Measurements from ENCODE around the gene CCNQ. TPM values are rescaled to one million over a fixed set of nuclear protein-coding genes. Genes with fewer than 3 reads are reported as not detected.

CCNQ gene
- total and polyA plus RNA-seq, 10 of the 15 experiments (the other 5 are each of a cell fraction or from before 2014, with no cell fraction given): 0.45 to 36.2 (median 18.2) TPM

GRCh38 chrX:153640045-153640686 is 41.2 kb upstream of the CCNQ start:
- H2AFZ ChIP-seq (ENCODE audit: control insufficient read depth, low read depth, low read length): no peak overlapping the region
- 63% methylated on average over 23 of the region's 23 CpGs for WGBS (ENCODE audit: insufficient coverage, insufficient replicate concordance, low lambda C conversion rate, missing lambda C conversion rate)
- intact Hi-C loops (cut with micrococcal nuclease; ENCODE audit: unreplicated experiment) (no loop called here), in situ Hi-C loops (cut with MboI) (no loop called here)
- no peaks in the 10 kb centered on the region; the same call in 2 of the 3 replicates for H3K9me3 ChIP-seq (replicated peaks; ENCODE audit: control insufficient read depth, insufficient read depth, low read length)
- H3K36me3 ChIP-seq (ENCODE audit: control insufficient read depth in 2 of 2, insufficient read depth in 2 of 2, low read length in 1 of 2): no peaks in the 10 kb centered on the region
- H3K27ac ChIP-seq (ENCODE audit: control insufficient read depth, insufficient read depth): no peak overlapping the region
- no TSS peak for BruUV-seq (replicated peaks)
- H3K9ac ChIP-seq (ENCODE audit: control insufficient read depth, insufficient read depth, low read length): no peak overlapping the region
- H4K20me1 ChIP-seq (ENCODE audit: control insufficient read depth, insufficient read depth): no peaks in the 10 kb centered on the region
- H3K79me2 ChIP-seq (ENCODE audit: control insufficient read depth, insufficient read depth, low read length): no peaks in the 10 kb centered on the region
- SMC1A ChIA-PET (ENCODE audit: uncharacterized antibody, unreplicated experiment): no interaction called here
- no peak overlapping the region for H3K4me2 ChIP-seq (ENCODE audit: control insufficient read depth, insufficient read depth)
- no peak overlapping the region for H3K4me3 ChIP-seq
- ATAC-seq (no peak), FAIRE-seq (no peak), DNase-seq (ENCODE audit: low read depth, low spot score) (no peak)
- H3K4me1 ChIP-seq (ENCODE audit: control insufficient read depth, insufficient read depth, low read length): no peaks in the 10 kb centered on the region
- POLR2A ChIA-PET: no interaction called here
- peaks cover 0 to 2% of the 10 kb centered on the region in 2 experiments; a peak in 3 of 4 replicates for H3K27me3 ChIP-seq (replicated peaks in 1 of 2; ENCODE audit: control insufficient read depth in 2 of 2, insufficient read depth in 2 of 2, low read length in 1 of 2)
- CTCF ChIA-PET: interaction anchor here (0.7 kb wide), 1 partner anchor 90 kb away, joined by 3 read pairs; no protein-coding TSS in a partner anchor
- RAD21 ChIA-PET (ENCODE audit: unreplicated experiment): no interaction called here
- no peak for TF ChIP-seq SMC3 (IDR thresholded peaks at IDR 0.05; ENCODE audit: borderline replicate concordance, low read length)
- TF ChIP-seq ZNF384 (IDR thresholded peaks at IDR 0.05; ENCODE audit: borderline replicate concordance, low read depth, low read length): no peak
- TF ChIP-seq CREB1 (IDR thresholded peaks at IDR 0.05; ENCODE audit: low read depth): no peak
- no peak for TF ChIP-seq HCFC1 (IDR thresholded peaks at IDR 0.05; ENCODE audit: low read length)
- no peak for TF ChIP-seq KAT2A (conservative IDR thresholded peaks at IDR 0.05; ENCODE audit: control insufficient read depth, low read depth, low read length)
- TF ChIP-seq PBX3 (IDR thresholded peaks at IDR 0.05; ENCODE audit: insufficient replicate concordance, low read depth, low read length): no peak
- TF ChIP-seq TBL1XR1 (IDR thresholded peaks at IDR 0.05; ENCODE audit: low read depth, low read length): no peak
- TF ChIP-seq ETV6 (conservative IDR thresholded peaks at IDR 0.05 in 1 of 2, IDR thresholded peaks at IDR 0.05 in 1 of 2; ENCODE audit: borderline replicate concordance in 1 of 2, low read depth in 1 of 2): no peak
- TF ChIP-seq HSF1 (IDR thresholded peaks at IDR 0.05; ENCODE audit: low read depth, low read length): no peak
- no peak for TF ChIP-seq STAT1 (conservative IDR thresholded peaks at IDR 0.05)
- TF ChIP-seq CUX1 (IDR thresholded peaks at IDR 0.05; ENCODE audit: insufficient replicate concordance, low read depth, low read length): no peak
- no peak for TF ChIP-seq E2F8 (IDR thresholded peaks at IDR 0.05; ENCODE audit: low read depth, partially characterized antibody)

All from GM12878 (cell line).